Omental fat pad (tissue), 4 donors: ENCODE results near the gene BICC1. TPM values are rescaled to one million over a fixed set of nuclear protein-coding genes. Genes with fewer than 3 reads are reported as not detected.

Experiments
- ATAC-seq: fragments of 150-250 bp; one replicate; pipeline ENCODE4 v1.9.1; 2016; ENCODE audit warnings: mild to moderate bottlenecking, moderate library complexity; ENCODE audit not compliant: low FRiP score
- DNase-seq: peaks from one replicate; pipeline ENCODE4 v3.0.0-alpha.2; 2019; ENCODE audit warnings: low spot score
- total RNA-seq, 4 donors: library from RNA; depleted of rRNA; stranded (reverse); fragments of >200 nt; gene quantifications; one replicate each; pipeline ENCODE4 v1.1.0, GENCODE V29; 2016
- TF ChIP-seq, protein P1 (sequence below), 3 donors: fragments of 450-650 bp; IDR thresholded peaks; one replicate each; pipeline ENCODE4 v1.5.1; 2016 to 2017; ENCODE audit warnings: antibody characterized with exemption in 3 of 3, mild to moderate bottlenecking in 3 of 3, moderate library complexity in 2 of 3

BICC1 gene
- total RNA-seq, 4 donors from 2014 or later = 14.8 to 44.6 (median 27.2) TPM

DNA sequence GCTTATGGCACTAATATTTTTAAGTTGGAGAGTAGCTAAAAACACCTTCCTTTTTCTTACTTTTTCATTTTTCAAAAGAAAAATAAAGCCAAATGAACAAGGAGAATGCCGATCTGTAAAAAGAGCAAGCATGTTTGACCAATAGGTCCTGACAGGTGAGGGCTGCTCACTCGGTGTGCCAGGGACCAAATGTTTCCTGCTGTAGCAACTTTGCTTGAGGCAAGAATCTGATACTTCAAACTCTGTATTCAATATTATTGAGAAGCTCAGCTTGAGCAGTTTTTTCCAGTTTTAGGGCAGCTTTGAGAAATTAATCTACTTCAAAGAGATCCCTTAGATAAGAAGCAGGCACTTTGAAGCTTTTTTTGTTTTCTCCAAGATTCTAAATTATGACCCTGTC is 298.1 kb downstream of the BICC1 start:
- DNase-seq = no peak
- TF ChIP-seq, protein P1, sequence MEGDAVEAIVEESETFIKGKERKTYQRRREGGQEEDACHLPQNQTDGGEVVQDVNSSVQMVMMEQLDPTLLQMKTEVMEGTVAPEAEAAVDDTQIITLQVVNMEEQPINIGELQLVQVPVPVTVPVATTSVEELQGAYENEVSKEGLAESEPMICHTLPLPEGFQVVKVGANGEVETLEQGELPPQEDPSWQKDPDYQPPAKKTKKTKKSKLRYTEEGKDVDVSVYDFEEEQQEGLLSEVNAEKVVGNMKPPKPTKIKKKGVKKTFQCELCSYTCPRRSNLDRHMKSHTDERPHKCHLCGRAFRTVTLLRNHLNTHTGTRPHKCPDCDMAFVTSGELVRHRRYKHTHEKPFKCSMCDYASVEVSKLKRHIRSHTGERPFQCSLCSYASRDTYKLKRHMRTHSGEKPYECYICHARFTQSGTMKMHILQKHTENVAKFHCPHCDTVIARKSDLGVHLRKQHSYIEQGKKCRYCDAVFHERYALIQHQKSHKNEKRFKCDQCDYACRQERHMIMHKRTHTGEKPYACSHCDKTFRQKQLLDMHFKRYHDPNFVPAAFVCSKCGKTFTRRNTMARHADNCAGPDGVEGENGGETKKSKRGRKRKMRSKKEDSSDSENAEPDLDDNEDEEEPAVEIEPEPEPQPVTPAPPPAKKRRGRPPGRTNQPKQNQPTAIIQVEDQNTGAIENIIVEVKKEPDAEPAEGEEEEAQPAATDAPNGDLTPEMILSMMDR (IDR thresholded peaks at IDR 0.05) = no peak
- ATAC-seq = no peak

DNA sequence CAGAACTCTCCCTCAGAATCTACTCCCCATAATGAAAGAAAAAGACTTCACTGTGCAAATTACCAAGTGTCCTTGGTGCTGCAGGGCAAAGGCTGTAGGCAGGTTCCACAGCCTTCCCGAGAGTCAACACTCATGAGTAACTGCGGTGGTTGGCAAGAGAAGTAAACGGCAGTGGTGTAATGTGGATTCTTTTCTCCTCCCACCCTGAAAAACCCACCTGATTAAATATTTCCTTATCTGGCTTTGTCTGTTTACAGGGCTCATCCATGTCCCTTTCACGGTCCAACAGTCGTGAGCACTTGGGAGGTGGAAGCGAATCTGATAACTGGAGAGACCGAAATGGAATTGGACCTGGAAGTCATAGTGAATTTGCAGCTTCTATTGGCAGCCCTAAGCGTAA is 300.9 kb downstream of the BICC1 start:
- ATAC-seq = no peak
- TF ChIP-seq, protein P1 (IDR thresholded peaks at IDR 0.05) = no peak

GRCh38 chr10:58817201-58817846 is 304.7 kb downstream of the BICC1 start:
- no peak for ATAC-seq

More for the DNA sequence above, 300.9 kb downstream of the BICC1 start:
- no peak for DNase-seq

DNA sequence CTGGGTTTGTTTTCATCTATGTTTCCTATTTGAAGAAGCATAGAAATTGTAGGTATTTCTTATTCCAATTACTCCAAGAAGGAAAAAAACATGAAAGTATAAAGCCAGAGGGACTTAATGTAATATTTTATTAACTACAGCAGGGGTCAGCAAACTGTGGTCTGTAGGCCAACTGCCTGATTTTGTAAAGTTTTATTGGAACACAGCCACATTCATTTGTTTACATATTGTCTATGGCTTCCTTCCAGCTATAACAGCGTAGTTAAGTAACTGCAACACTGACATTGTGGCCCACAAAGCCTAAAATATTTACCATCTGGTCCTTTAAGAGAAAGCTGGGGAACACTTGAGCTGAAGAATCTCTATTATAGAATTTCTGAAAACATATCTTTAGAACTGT is 306.2 kb downstream of the BICC1 start:
- ATAC-seq = no peak
- DNase-seq = no peak
- TF ChIP-seq, protein P1 (IDR thresholded peaks at IDR 0.05) = no peak

More at GRCh38 chr10:58817201-58817846, 304.7 kb downstream of the BICC1 start:
- DNase-seq = no peak
- TF ChIP-seq, protein P1 (IDR thresholded peaks at IDR 0.05) = no peak

DNA sequence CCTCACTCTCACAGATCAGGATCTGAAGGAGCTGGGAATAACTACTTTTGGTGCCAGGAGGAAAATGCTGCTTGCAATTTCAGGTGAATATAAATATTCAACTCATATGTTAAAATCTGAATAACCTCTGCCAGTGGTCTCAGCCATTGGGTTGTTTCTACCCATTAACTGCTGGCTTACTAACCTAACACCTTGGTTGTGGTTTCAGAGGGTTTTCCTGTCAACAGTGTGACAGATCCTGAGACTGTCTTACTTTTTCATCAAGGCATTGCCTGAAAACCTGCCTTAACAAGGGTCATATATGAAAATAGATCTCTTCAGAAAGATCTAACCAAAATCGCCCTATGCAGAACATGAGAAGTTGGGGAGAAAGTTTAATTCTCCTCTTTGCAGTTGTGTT is 307.7 kb downstream of the BICC1 start:
- no peak for ATAC-seq
- no peak for DNase-seq
- TF ChIP-seq, protein P1 (IDR thresholded peaks at IDR 0.05) = no peak

GRCh38 chr10:58820861-58821751 is 308.4 kb downstream of the BICC1 start:
- ATAC-seq (peak; percentile 67), DNase-seq (no peak)

More at GRCh38 chr10:58820861-58821751, 308.4 kb downstream of the BICC1 start:
- TF ChIP-seq, protein P1 (IDR thresholded peaks at IDR 0.05) = no peak
